GM21737 (cell line): ENCODE measurements around the gene WBP11.

ENCODE experiments used
- ATAC-seq: cut with Tn5 transposase; IDR thresholded peaks from one replicate; pipeline ENCODE4 v1.9.1; 2021; ENCODE audit warnings: mild to moderate bottlenecking, moderate library complexity; ENCODE audit not compliant: unreplicated experiment

Gene WBP11

GRCh38 chr12:14825256-14825655, 22.0 kb upstream of the WBP11 start:
- ATAC-seq, result no peak

- ATAC-seq, result no peak
Observed at GRCh38 chr12:14824012-14824634, 20.8 kb upstream of the WBP11 start.

GRCh38 chr12:14814014-14814413, 10.7 kb upstream of the WBP11 start, which contains the start of gene SMCO3:
SMCO3 (minus strand) TSS chr12:14814182; CDS start chr12:14806680, 7,502 bp downstream.
- ATAC-seq, result no peak

DNA sequence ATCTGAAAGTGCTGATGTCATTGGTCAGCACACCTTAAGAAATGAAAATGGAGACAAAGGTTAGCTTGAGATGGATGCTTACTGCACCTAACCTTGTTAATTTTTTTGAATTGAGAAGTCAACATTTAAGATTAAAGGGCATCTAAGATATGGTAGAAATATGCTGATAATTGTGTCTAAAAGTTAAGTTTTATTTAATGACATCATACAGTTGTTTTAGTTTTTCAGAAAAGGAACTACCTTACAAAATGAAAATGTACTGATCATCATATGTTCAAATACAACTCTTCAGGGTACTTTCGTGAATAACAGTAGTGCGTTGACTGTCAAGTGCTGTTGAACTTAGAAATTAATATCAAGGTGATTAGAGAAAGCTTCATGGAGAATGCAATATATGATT, 8.2 kb upstream of the WBP11 start:
- no peak for ATAC-seq

- ATAC-seq, result no peak
Observed at GRCh38 chr12:14810953-14811483, 7.7 kb upstream of the WBP11 start.

DNA sequence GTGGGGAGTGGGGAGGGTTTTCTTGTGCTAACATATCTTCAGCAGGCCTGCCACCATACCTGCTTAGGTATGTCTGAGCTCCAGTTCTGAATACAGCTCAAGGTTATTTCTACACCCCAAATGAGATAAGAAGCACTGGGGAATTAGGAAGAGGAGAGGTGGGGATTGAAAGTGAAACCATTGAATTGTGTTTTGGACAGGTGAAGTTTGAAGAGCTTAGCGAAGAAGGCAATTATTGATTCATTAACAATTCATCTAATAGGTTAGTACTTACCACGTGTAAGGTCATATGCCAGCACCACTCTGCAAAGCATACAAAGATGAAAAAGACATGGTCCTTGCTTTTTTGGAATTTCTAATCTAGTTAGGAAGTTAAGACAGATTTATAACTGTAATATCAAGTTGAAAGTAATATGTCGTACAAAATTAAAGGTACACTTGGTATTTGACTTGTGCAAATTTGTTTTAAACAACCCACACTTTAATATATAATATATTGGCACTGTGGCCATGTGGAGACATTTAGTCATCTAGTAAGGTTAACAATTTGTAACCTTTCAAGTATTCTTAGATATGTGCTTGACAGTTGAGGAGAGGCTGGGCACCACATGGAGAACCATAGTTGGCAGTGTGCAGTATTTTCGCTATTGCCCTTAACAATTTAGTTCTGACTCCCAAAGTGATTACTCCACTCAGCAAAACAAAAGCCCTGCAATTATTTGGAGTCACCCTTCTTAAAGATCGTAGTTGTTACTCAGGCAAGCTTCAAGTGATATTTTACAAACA, 7.1 kb upstream of the WBP11 start:
- ATAC-seq, result no peak

GRCh38 chr12:14803830-14804160, 517 bp upstream of the WBP11 start:
- ATAC-seq, result peak; percentile 12

DNA sequence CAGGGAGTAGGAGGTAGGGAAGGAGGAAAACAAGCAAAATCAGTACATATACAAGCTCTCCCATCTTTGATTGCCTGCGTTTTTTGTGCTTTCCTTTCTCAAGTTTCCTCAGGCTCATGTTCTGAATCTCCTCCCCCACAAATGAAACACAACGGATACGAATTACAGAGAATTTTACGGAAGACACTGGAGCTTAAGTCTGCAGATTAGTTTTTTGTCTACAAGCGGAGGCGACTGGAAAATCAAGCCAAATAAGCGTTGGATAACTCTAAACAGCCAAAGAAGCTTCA, 612 bp downstream of the WBP11 start:
- no peak for ATAC-seq

GRCh38 chr12:14802247-14802646, 1.0 kb downstream of the WBP11 start:
- ATAC-seq, result no peak

DNA sequence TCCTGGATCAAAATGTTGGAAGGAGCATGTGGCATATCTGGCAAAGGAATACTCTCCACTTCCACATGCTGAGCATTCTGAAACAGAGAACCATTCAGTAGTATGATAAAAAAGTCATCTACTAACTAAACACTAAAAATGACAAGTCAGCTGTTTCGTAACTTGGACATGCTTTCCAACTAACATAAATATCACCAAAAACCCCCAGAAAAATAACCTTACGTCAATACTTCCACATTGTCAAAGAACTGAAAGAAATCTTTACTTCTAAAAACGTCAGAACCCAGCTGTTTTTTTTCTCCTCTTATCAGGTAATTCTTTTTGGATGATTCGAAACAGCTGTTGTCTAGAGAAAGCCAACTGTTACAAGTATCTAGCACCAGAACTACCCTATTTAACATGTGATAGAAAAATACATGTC, 8.2 kb downstream of the WBP11 start:
- ATAC-seq, result no peak

GRCh38 chr12:14785568-14785967, 17.7 kb downstream of the WBP11 start:
- ATAC-seq, result no peak

GRCh38 chr12:14784471-14784870, 18.8 kb downstream of the WBP11 start:
- no peak for ATAC-seq

DNA sequence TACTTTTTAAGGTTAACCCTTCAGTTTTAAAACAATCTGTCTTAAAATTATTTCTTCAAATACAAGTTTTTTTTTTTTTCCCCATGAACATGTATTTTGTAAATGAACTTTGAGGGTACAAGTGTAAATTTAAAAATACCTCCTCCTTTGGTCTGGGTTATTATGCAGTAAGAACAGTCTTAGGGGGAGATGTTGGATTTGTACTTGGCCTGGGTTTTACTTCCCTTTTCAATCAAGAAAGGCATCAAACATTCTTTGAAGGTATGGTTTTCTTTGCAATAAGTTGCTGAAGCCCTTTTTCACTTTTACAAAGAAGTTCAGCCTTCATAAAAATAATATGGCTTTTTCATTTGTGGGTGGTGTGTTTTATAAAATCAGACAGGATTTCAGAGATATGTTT, 20.5 kb downstream of the WBP11 start:
- ATAC-seq, result no peak

DNA sequence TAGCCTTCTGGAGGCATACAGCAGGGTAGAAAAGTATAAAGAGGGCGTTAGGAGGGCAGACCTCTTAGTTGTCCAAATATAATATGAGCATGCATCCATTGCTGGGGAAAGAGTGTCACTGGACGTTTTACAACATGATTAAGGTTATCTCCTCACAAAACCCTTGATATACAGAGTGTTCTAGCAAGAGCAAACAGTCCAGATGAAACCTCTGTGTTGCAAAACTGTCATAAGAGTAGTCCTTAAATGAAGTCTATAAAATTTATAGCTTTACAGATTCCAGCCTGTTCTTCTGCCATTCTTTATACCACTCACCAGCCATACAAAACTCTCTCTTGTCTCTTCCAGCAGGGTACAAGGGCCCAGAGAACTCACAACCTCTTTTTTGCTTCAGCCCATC, 21.7 kb downstream of the WBP11 start:
- ATAC-seq, result no peak

- no peak for ATAC-seq
Observed at GRCh38 chr12:14780859-14781258, 22.4 kb downstream of the WBP11 start.

DNA sequence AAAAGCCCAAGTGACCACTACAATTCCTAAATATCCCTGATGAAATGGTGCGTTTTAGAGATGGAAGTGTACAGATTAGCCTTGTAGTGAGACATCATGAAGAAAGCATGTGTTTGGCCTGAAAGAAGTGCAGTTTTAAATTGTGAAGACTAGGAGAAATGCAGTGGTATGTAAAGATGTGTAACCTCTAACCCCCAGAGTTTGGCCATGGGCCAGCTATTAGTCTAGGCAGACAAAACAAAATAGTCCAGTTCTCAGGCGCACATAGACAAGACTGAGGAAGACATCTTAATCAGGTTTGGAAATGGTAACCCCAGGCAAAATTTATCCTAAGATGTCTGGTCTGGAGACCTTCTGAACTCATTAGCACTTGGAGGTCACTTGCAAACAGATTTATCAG, 23.4 kb downstream of the WBP11 start:
- no peak for ATAC-seq

- ATAC-seq, result no peak
Observed at GRCh38 chr12:14777271-14777670, 26.0 kb downstream of the WBP11 start.

- no peak for ATAC-seq
Observed at GRCh38 chr12:14776236-14776961, 26.9 kb downstream of the WBP11 start.

GRCh38 chr12:14775636-14775980, 27.7 kb downstream of the WBP11 start:
- no peak for ATAC-seq

GRCh38 chr12:14774906-14775635, 28.2 kb downstream of the WBP11 start:
- no peak for ATAC-seq
